Stimulated activated CD4-positive, alpha-beta T cell treated with anti-CD3 and anti-CD28 coated beads, Interleukin-12 subunit alpha, Interleukin-12 subunit beta, amount 100 ng/mL, for 48 hours (primary cell): Measurements from ENCODE around the gene SLC13A5.
"Not testable (repeated sequence)": the region's sequence is repeated elsewhere in the genome, so short reads cannot be mapped to it uniquely, and the experiment has no call there.

ENCODE experiments used
- DNase-seq, 3 donors: peaks; one replicate each; pipeline ENCODE4 v3.0.0-alpha.2; 2020; ENCODE audit warnings: low read depth in 2 of 3, low spot score in 1 of 3

SLC13A5 gene

DNA sequence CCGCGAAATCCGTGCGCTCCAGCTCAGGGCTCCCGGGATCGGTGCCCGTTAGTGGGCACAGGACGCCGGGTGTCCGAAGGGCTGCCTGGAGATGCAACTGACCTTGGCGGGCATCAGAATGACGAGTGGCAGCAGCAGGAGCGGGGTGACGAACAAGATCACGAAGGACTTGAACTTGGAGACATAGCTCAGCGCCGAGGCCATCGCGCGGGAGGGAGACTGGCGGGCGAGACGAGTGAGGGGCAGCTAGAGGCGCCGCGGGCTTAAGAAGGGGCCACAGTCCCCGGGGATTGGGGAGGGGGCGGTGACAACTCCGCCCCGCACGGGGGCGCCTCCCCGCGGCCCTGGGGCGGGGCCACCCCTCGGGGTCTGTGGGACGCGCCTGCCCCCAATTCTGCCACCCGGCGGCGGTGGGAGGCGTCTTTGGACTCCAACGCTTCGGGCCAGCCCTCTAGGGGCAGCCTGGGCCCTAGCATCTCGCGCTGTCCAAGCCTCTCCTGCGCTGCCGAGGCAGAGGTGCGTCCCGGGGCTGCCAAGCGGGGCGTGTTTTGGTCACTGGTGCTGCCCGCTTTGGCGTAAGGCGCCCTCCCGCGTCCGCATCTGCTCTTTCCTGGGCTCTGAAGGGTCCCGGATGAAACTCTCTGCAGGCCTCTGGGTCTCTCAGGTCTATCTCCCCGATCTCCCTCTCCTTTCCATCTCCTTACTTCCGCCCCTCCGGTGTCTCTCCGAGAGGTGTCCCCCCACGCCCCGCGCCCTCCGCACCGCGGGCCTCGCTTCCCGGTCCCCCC lies at the start of gene SLC13A5:
Gene SLC13A5, minus strand, starts transcription at position 240 of the 788 bp plus-strand sequence. Its CDS starts 36 bp downstream, at position 204.
- DNase-seq: peak in 2 of 3 donors; percentile 1 to 2

DNA sequence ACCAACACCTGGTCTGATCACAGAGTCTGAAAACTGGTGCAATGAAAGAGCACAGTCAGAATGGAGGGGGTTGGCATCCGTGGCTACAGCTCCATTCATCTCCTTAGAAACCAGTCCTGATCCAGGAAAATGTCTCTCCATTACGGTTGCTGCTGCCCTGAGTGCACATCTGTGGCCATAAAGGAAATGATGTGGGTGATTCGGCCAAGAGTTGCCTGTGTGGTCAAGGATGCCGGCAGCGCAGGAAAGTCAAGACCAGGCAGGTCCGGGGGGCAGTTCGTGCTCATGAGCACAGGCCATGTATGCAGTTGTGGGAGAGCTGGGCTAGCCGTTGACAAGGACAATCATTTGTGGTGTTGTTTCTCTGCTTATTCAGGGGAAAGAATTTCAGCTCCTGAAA lies 48.6 kb upstream of the SLC13A5 start:
- no peak for DNase-seq

DNA sequence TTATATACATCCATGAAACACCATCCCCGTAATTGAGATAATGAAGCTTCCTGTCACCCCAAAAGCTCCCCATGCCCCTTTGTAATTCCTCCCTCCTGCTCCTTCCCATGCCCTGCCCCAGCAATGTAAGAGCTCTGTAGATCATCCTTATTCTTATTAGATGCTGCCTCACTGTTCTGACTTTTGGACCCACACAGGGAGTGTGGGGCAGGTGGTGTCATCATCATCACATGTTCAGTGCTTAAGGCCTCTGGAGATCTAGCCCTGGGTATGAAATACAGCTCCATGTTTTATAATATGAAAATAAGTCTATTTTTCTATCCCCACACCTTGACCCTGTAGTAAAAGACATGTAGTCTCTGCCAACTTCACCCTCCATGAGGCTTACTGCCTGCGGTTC lies 44.6 kb upstream of the SLC13A5 start:
- no peak for DNase-seq

DNA sequence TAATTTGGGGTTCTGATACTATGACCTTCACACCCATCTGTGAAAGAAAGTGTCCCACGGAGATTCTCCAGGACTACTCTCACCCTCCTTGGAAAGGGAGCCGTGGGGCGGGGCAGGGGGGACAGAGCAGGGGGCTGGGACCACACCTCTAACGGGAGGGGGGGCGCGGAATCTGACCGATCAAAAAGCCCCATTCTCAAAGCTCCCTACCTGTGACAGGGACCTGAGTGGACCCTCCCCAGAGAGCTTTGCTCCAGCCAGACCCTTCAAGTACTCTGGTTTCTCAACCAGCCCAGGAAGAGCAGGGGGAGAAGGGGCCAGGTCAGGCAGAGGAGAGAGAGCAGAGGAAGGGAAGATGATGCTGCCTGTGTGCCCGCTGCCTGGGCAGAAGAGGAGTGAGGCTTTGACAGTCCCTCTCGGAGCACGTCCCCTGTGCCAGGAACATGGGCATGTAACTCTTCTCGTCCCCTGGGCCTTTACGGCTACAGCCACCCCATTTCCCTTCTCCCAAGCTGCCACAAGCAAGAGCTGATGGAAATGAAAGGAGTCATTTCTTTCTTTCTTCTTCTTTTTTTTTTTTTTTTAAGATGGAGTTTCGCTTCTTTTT lies 43.4 kb upstream of the SLC13A5 start:
- DNase-seq: no peak

DNA sequence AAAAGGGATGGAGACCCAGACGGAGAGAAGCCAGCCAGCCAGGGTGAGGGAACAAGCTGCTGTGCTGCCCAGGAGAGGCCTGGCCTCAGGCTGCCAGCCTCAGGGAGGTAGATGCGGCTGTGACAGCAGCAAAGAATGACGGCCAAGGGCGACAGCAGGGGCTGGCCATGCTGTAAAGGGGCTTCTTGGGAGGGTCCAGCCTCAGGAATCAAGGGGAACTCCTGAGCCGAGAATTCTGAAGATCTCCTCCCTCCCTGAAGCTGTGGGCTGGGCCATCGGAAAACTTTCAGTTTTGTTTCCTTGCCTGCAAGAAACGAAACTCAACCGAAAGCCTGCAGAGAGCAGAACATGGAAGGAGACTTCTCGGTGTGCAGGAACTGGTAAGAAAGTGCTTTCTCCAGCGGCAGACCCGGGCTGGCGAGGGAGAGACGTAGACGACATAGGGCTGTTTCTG lies 42.6 kb upstream of the SLC13A5 start, which contains the start of gene XAF1:
Gene XAF1, plus strand, starts transcription at position 316 of the 454 bp plus-strand sequence. Its CDS starts 33 bp downstream, at position 349.
- peak; percentile 20 to 34 (median 32) for DNase-seq

DNA sequence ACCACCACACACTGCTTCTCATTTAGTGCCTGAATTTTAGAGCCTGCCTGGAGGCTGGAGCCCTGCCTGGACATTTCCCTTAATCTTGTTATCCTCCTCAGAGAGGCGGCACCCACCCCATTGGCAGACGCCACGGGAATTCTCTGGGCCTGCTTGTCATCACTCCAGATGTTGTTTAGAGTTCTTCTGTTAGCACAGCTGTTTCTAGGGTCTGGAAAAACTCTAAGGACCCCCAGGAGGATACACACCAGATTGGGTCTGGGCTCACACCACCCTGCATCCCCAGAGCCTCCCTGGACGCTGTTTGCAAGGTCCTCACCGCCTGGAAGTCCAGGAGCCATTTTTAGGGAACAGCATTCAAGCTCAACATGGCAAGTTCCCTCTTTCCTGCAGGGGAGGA lies 42.1 kb upstream of the SLC13A5 start:
- DNase-seq: no peak

- DNase-seq: no peak
Observed at GRCh38 chr17:6753546-6753945, 40.4 kb upstream of the SLC13A5 start.

DNA sequence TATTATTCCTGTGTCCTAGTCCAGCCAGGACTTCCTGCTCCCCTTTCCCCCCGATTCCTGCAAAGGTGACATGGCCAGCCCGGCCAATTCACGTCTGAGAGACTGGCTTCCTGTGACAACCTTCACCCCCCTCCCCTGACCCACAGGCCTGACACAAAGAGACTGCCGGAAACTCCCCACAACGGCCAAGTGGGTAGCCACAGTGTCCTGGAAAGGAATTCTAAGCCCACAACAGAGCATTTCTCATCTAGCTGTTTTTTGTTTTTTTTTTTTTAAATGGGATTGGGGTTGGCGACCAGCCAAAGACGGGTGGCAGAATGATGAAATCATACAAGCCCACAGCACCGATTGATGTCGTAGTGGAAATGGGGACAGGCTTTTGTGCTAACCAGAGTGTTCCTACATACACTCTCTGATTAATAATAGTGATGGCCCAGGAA lies 39.9 kb upstream of the SLC13A5 start:
- peak in 1 of 3 donors; percentile 20 for DNase-seq

GRCh38 chr17:6752068-6752909 lies 39.1 kb upstream of the SLC13A5 start:
- DNase-seq: no peak

DNA sequence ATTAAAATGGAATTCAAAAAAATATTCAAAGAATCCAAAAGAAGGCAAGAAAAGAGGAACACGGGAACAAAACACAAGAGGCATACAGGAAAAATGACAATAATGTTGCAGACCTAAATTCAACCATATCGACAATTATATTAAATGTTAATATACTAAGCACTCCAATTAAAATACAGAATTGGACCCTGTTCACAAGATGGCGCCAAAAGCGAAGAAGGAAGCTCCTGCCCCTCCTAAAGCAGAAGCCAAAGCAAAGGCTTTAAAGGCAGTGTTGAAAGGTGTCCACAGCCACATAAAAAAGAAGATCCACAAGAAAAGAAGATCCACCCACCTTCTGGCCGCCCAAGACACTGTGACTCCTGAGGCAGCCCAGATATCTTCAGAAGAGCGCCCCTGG lies 36.4 kb upstream of the SLC13A5 start:
- DNase-seq: no peak

GRCh38 chr17:6748617-6749016 lies 35.4 kb upstream of the SLC13A5 start:
- DNase-seq: no peak

DNA sequence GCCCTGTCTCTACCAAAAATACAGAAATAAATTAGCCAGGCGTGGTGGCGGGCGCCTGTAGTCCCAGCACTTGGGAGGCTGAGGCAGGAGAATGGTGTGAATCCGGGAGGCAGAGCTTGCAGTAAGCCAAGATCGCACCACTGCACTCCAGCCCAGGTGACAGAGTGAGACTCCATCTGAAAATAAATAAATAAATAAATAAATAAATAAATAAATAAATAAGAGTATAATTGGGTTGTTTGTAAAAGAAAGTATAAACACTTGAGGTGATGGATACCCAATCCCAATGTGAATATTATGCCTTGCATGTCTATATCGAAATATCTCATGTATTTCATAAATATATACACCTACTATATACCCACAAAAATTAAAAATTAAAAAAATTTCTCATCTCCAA lies 33.5 kb upstream of the SLC13A5 start:
- not testable (repeated sequence) for DNase-seq

- no peak for DNase-seq
Observed at GRCh38 chr17:6729531-6729930, 16.4 kb upstream of the SLC13A5 start.

DNA sequence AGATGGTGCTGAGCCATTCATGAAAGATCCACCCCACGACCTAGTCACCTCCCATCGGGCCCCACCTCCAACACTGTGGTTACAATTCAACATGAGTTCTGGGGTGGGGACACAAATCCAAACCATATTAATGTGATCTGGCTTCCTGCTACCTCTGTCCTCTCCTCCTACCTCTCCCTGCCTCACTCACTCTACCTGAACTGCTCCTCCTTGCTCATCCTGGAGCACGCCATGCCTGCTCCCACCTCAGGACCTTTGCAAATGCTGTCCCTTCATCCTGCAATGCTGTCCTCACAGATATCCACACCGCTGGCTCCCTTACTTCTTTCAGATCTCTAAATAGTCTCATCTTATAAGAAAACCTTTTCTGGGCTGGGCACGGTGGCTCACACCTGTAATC lies 10.8 kb upstream of the SLC13A5 start:
- DNase-seq: no peak

- DNase-seq: no peak
Observed at GRCh38 chr17:6721744-6722143, 8.6 kb upstream of the SLC13A5 start.

DNA sequence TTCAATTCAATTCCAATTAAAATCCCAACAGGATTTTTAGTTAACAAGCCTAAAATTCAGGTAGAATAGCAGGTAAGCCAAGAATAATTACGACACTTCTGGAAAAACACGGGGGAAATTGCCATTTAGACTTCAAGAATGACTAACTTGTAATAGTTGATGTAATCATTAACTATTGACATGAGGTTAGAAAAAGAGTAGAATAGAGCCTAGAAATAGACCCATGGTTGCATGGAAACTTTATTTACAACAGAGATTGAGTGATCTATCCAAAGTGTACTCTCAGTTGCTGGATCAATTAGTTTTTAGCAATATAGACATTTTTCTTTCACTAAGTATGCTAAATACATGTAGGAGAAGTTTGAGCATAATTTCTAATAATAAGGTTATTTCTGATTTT lies 3.6 kb upstream of the SLC13A5 start:
- no peak for DNase-seq

DNA sequence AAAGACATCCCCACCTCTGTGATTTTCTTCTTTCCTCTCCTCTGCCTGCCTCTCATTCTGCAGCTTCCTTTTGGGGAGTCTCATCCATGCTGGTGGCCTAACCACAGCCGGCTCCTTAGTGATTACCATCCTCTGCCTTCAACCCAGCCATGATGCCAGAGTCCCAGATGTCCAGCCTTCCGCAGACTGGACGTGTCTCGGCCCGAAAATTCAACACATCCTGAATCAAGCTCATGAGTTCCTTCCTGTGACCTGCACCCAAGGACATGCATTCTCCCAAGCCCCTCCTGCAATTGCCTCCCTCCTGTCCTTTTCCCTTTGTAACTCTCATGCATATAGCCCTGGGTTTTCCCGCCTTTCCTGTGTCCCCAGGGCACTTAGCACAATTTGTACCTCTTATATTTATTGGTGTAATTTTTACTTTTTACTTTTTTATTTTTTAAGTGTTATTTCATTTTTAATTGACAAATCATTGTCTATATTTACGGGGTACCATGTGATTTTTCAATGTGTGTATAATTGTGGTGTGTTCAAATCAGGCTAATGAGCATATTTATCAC lies 1.2 kb upstream of the SLC13A5 start:
- DNase-seq: no peak

DNA sequence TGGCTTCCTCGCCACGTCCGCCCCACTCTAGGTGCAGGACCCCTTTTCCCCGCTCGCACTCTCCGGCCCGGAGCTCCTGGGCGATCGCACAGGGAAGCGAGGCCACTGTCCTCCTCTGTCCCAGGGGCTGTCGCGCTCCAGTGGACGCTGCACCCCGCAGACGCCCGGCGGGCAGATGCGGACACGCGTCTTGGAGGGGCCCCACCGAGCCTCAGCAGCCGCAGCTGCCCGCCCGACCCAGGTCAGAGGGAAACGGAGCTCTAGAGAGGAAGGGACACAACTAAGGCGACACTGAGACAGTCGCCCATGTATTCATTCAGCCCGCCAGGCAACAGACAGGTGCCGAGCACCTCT lies 726 bp upstream of the SLC13A5 start:
- DNase-seq: no peak

DNA sequence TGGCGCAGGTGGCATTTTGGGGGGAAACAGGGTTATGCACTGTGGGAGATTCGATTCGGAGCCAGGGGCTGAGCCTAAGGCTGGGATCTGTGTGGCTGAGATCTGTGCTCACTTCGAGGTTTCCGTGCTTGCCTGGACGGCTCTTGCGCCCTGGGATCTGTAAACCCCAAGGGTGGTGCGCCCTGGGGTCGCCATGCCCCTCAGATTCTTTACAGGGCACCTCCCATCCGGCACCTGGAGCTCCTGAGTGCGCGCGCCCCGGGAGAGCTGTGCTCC lies 377 bp downstream of the SLC13A5 start:
- no peak for DNase-seq

- DNase-seq: no peak
Observed at GRCh38 chr17:6712058-6712853, 913 bp downstream of the SLC13A5 start.

DNA sequence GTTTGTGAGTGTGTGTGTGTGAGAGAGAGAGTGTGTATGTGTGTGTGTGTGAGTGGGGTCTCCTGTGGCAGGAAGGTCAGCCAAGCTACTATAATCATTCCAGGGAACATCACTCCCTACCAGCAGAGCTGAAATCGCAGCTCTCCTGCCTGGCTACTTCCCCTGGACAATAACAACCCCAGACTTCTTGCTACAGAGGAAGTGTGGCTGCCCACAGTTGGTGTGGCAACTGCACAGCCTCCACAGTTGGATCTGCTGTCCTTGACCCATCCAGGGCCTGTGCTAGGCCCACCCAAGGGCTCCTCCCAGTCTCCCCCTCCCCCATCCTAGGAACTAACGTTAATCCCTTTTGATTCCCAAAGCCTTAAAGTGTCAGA lies 1.5 kb downstream of the SLC13A5 start:
- DNase-seq: no peak
